Left cardiac atrium (tissue), 4 donors: ENCODE data around the gene SERPINB1. TPM values are rescaled to one million over a fixed set of nuclear protein-coding genes. Genes with fewer than 3 reads are reported as not detected.

Experiments
- ATAC-seq, 2 donors: fragments of 200-7000 bp; cut with Tn5 transposase; one replicate each; pipeline ENCODE4 v1.9.1; 2020; ENCODE audit warnings: mild to moderate bottlenecking in 2 of 2, moderate library complexity in 2 of 2
- DNase-seq: peaks from one replicate; pipeline ENCODE4 v3.0.0-alpha.2; 2020
- intact Hi-C, 2 donors: fragments of 100-400 bp; cut with DNase I; formaldehyde crosslinking; loops; one replicate each; pipeline versions ENCODE4 v1.14.1 to v1.15.1; 2022 to 2023
- microRNA-seq, 2 donors: library from miRNA; unstranded; fragments of <30 nt; microRNA quantifications; one replicate each; pipeline ENCODE4 v1.2.0, GENCODE V29; 2020
- total RNA-seq, 2 donors: library from RNA; stranded (reverse); fragmentation: NEBNext Ultra II Directional; extraction: Animal tissue kit (Norgen Biotek cat#: 25700); gene quantifications; one replicate each; pipeline ENCODE4 v1.2.1, GENCODE V29; 2021
- donor health status: DM: no; HTN: yes; CAD: no.
- donor health status: DM: no; HTN: yes; CAD: no; lungs with severe emphysema.
- donor health status: DM: yes; HTN: yes; CAD: no.
- donor health status: Dilated cardiomyopathy.

SERPINB1 gene
- total RNA-seq, 2 donors from 2014 or later: 27.5 to 39.2 TPM

- DNase-seq (no peak), ATAC-seq (no peak)
- intact Hi-C loops: no loop called here
These were observed 57.6 kb downstream of the SERPINB1 start for GRCh38 chr6:2784061-2784460.

- no peak for DNase-seq
- ATAC-seq: peak; percentile 56 to 64
- intact Hi-C loops: no loop called here
These were observed 58.3 kb downstream of the SERPINB1 start for GRCh38 chr6:2783188-2783963.

DNA sequence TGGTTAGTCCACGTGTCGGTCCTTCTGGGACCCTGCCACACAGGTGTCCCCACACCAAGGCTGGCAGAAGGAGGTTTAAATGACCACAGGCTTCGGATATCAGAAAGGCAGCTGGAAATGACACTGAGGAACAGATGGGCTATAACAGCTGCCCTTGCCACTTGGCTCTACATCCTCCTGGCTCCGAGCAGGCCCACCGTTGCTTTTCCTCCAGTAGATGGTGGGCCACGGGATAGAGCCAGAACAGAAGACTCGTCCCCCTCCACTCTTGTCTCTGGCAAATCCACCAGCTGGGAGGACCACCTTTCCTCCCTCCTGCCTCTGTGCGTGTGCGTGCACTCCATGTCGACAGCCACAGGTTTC, 58.9 kb downstream of the SERPINB1 start:
- intact Hi-C loops: no loop called here
- ATAC-seq (no peak), DNase-seq (no peak)

DNA sequence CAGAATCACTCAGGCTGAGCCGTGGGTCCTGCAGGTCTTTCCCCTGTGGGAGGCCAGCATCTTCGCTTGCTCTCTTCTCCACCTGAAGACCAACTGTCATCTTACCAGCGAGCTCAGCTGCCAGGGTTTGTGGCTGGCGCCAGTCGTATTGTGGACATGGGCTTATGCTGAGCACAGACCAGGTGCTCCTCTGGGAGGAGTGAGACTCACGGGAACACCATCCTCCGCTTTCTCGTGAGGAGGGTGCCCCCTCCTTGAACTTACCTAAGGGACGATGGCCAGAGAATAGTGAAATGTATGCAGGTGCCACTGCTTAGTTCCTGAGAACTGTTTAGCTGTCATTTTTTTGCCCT, 59.3 kb downstream of the SERPINB1 start:
- ATAC-seq: no peak
- intact Hi-C loops: no loop called here
- no peak for DNase-seq

Small RNAs within 50 kb of the gene (microRNA-seq; reads per million reads assigned to microRNA genes)
- 0.20 to 1.1 reads per million in 2 donors for gene MIR4645

Other genes starting within 250 kb of the SERPINB1 start
- gene MYLK4, start 90.9 kb downstream of the SERPINB1 start, total RNA-seq: 1 to 10 TPM; 1.6 to 2.6 TPM
- gene WRNIP1, start 76.5 kb downstream of the SERPINB1 start, total RNA-seq: 10 to 100 TPM; 34.8 to 36.9 TPM
- 10 to 100 TPM in 1 of 2 donors, 1 to 10 TPM in 1; 3.8 to 14.4 TPM for gene SERPINB9, start 61.4 kb upstream of the SERPINB1 start, total RNA-seq
- 100 to 1,000 TPM; 218 to 225 TPM for gene SERPINB6, start 129.7 kb upstream of the SERPINB1 start, total RNA-seq
- gene NQO2, start 158.0 kb upstream of the SERPINB1 start, total RNA-seq: 10 to 100 TPM; 46.2 to 53.8 TPM
- 10 to 100 TPM; 10.6 to 13.1 TPM for gene RIPK1, start 226.6 kb upstream of the SERPINB1 start, total RNA-seq